Choroid plexus epithelial cell (primary cell): ENCODE results near the gene SLC27A1.

Experiments used
- DNase-seq: peaks from one replicate; pipeline ENCODE4 v3.0.0-alpha.2; 2010; ENCODE audit warnings: low read depth
- H3K4me3 ChIP-seq: 2 replicates; pipeline ENCODE4 v1.5.1; 2011; ENCODE audit warnings: low read depth, mild to moderate bottlenecking, control low read depth, low read length, moderate library complexity
- CTCF ChIP-seq: conservative IDR thresholded peaks from 2 replicates; pipeline ENCODE4 v1.5.1; 2011; ENCODE audit warnings: low read depth, mild to moderate bottlenecking, control low read depth, inconsistent platforms, low read length, moderate library complexity

The SLC27A1 gene

GRCh38 chr19:17435218-17435617 is 35.1 kb upstream of the SLC27A1 start:
- no peak for TF ChIP-seq CTCF
- H3K4me3 ChIP-seq = no peak overlapping the region
- no peak for DNase-seq

- no peak overlapping the region for H3K4me3 ChIP-seq
- no peak for DNase-seq
- TF ChIP-seq CTCF = no peak
Observed at GRCh38 chr19:17436094-17436873, 34.0 kb upstream of the SLC27A1 start.

GRCh38 chr19:17436874-17437267 is 33.5 kb upstream of the SLC27A1 start:
- no peak for DNase-seq
- H3K4me3 ChIP-seq = no peak overlapping the region
- TF ChIP-seq CTCF = no peak

- no peak overlapping the region for H3K4me3 ChIP-seq
- TF ChIP-seq CTCF = peak; percentile 55
- DNase-seq = peak; percentile 44
Observed at GRCh38 chr19:17441241-17442021, 28.9 kb upstream of the SLC27A1 start.

- no peak overlapping the region for H3K4me3 ChIP-seq
- TF ChIP-seq CTCF = no peak
- no peak for DNase-seq
Observed at GRCh38 chr19:17445526-17446165, 24.7 kb upstream of the SLC27A1 start.

- H3K4me3 ChIP-seq = no peak overlapping the region
- no peak for DNase-seq
- no peak for TF ChIP-seq CTCF
Observed at GRCh38 chr19:17447704-17448130, 22.6 kb upstream of the SLC27A1 start.
